Measurements from ENCODE around the gene HPCAL4. TPM values are rescaled to one million over a fixed set of nuclear protein-coding genes. Genes with fewer than 3 reads are reported as not detected.

Gene HPCAL4
- total and polyA plus RNA-seq, 2 experiments from 2014 or later, result 0.08 to 1.2 TPM

DNA sequence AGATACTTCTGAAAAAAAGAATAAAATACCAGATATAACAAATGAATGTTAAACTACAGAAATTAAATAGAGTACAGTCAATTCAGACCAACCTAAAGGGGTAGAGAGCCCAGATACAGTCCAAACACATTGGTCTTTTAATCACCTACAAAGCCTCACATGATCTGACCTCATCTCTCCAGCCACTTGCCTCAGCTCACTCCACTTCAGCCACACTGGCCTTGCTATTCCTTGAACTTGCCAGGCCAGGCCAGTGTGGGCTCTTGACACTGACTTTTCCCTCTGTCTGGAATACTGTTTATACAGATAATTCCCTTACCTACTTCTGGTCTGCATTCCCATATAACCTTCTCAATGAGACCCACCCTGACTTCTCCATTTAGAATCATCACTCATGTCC, 30.4 kb upstream of the HPCAL4 start (continued):
- TF ChIP-seq, protein P1, sequence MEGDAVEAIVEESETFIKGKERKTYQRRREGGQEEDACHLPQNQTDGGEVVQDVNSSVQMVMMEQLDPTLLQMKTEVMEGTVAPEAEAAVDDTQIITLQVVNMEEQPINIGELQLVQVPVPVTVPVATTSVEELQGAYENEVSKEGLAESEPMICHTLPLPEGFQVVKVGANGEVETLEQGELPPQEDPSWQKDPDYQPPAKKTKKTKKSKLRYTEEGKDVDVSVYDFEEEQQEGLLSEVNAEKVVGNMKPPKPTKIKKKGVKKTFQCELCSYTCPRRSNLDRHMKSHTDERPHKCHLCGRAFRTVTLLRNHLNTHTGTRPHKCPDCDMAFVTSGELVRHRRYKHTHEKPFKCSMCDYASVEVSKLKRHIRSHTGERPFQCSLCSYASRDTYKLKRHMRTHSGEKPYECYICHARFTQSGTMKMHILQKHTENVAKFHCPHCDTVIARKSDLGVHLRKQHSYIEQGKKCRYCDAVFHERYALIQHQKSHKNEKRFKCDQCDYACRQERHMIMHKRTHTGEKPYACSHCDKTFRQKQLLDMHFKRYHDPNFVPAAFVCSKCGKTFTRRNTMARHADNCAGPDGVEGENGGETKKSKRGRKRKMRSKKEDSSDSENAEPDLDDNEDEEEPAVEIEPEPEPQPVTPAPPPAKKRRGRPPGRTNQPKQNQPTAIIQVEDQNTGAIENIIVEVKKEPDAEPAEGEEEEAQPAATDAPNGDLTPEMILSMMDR (conservative IDR thresholded peaks at IDR 0.05; ENCODE audit: low read depth in 2 of 2), result no peak
- TF ChIP-seq ZNF331 (CRISPR knock-in tag; IDR thresholded peaks at IDR 0.05; ENCODE audit: low read depth), result no peak
- no peak for TF ChIP-seq STAT1 (IDR thresholded peaks at IDR 0.05; ENCODE audit: unreplicated experiment)
- TF ChIP-seq EZH2 (IDR thresholded peaks at IDR 0.05; ENCODE audit: low read depth, unreplicated experiment), result no peak
- TF ChIP-seq, protein P2, sequence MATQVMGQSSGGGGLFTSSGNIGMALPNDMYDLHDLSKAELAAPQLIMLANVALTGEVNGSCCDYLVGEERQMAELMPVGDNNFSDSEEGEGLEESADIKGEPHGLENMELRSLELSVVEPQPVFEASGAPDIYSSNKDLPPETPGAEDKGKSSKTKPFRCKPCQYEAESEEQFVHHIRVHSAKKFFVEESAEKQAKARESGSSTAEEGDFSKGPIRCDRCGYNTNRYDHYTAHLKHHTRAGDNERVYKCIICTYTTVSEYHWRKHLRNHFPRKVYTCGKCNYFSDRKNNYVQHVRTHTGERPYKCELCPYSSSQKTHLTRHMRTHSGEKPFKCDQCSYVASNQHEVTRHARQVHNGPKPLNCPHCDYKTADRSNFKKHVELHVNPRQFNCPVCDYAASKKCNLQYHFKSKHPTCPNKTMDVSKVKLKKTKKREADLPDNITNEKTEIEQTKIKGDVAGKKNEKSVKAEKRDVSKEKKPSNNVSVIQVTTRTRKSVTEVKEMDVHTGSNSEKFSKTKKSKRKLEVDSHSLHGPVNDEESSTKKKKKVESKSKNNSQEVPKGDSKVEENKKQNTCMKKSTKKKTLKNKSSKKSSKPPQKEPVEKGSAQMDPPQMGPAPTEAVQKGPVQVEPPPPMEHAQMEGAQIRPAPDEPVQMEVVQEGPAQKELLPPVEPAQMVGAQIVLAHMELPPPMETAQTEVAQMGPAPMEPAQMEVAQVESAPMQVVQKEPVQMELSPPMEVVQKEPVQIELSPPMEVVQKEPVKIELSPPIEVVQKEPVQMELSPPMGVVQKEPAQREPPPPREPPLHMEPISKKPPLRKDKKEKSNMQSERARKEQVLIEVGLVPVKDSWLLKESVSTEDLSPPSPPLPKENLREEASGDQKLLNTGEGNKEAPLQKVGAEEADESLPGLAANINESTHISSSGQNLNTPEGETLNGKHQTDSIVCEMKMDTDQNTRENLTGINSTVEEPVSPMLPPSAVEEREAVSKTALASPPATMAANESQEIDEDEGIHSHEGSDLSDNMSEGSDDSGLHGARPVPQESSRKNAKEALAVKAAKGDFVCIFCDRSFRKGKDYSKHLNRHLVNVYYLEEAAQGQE (IDR thresholded peaks at IDR 0.05; ENCODE audit: unreplicated experiment), result no peak

DNA sequence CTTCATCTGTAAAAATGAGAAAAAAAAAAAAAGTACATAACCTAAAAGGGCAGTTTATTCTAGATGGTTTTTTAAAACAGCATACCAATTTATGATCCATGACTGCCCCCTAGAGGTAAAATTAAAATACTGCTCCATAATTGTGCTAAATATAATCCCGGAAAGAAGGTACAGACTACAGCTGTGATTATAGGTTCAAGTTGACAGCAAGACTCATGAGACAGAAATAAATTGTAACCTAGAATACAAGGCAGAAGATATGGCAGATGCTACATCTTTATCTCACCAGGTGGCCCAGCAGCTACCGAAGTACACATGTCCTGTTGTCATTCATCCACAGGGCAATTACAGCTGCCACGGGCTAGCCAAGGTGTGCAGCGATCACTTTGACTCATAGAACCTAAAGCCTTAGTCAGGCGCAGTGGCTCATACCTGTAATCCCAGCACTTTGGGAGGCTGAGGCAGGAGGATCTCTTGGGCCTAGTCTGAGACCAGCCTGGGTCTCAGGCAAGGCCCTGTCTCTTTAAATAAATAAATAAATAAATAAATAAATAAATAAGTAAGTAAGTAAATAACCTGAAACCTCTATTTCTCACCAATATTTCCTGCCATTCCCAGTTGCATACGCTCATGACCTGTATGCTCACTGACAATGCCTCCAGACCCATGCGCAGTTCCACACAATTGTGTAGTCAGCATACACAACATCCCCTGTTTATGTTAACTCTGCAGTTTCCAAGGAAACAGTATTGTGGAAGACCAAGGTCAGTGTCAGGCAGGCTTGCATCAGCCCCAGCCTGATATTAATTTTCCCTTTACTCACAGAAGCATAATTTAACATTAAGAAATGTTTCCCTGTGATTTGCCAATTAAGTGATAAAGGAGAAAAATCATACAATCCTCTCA, 29.1 kb upstream of the HPCAL4 start:
- Histone ChIP-seq H3K27me3 (ENCODE audit: insufficient read depth) (peaks cover 95% of the 10 kb centered on the region), H3K4me3 (no peak overlapping the region), H3K79me2 (replicated peaks; ENCODE audit: insufficient read depth) (no peaks in the 10 kb centered on the region), H3K4me2 (no peak overlapping the region), H4K20me1 (replicated peaks; ENCODE audit: insufficient read depth) (peaks cover 11% of the 10 kb centered on the region; the same call in 1 of the 2 replicates), H3K9me2 (ENCODE audit: insufficient read depth) (no peaks in the 10 kb centered on the region), H2AFZ (no peak overlapping the region), H3K36me3 (ENCODE audit: insufficient read depth) (no peaks in the 10 kb centered on the region), H3K27ac (ENCODE audit: low read depth) (no peak overlapping the region), H3K4me1 (ENCODE audit: insufficient read depth) (no peaks in the 10 kb centered on the region), H3F3A (replicated peaks; ENCODE audit: low read depth) (no peaks in the 10 kb centered on the region)
- TF ChIP-seq STAT1 (IDR thresholded peaks at IDR 0.05; ENCODE audit: unreplicated experiment), result no peak
- TF ChIP-seq, protein P1 (conservative IDR thresholded peaks at IDR 0.05; ENCODE audit: low read depth in 2 of 2), result peak; percentile 52 to 88
- ATAC-seq (no peak; the same call in 2 of the 3 replicates), DNase-seq (ENCODE audit: low spot score) (peak; percentile 72)
- peaks cover 58% of the 10 kb centered on the region for H3K27me3 Mint-ChIP-seq (ENCODE audit: insufficient read depth, low read depth, poor library complexity)
- no peak overlapping the region for H3K4me3 Mint-ChIP-seq
- H3K36me3 Mint-ChIP-seq (ENCODE audit: low read depth), result no peaks in the 10 kb centered on the region
- H3K9me3 Mint-ChIP-seq, result no peaks in the 10 kb centered on the region
- no peaks in the 10 kb centered on the region for H3K4me1 Mint-ChIP-seq
- no peak overlapping the region for H3K27ac Mint-ChIP-seq

Measured in GM23338 (cell line).